ENCODE data around the gene HLA-DQA1. TPM values are rescaled to one million over a fixed set of nuclear protein-coding genes. Genes with fewer than 3 reads are reported as not detected.
"Not testable (repeated sequence)": the region's sequence is repeated elsewhere in the genome, so short reads cannot be mapped to it uniquely, and the experiment has no call there.

The HLA-DQA1 gene
- total RNA-seq, 1 donor from 2014 or later, result not detected

DNA sequence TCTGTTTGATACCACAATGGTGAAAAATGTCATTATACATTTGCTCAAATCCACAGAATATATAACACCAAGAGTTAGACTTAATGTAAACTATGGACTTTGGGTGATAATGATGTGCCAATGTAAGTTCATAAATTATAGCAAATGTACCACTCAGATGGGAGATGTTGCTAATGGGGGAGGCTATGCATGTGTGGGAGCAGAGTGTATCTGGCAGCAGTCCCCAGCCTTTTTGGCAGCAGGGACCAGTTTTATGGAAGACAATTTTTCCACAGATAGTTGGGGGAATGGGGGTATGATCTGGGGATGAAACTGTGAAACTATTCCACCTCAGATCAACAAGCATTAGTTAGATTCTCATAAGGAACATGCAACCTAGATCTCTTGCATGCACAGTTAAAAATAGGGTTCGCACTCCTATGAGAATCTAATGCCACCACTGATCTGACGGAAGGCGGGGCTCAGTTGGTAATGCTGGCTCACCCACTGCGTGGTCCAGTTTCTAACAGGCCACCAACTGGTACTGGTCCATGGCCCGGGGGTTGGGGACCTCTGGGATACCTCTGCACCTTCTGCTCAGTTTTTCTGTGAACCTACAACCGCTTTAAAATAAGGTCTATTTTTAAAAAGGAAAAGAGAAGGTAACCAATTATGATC lies 8.0 kb downstream of the HLA-DQA1 start:
- DNase-seq (ENCODE audit: low spot score, unreplicated experiment), result no peak
- Mint-ChIP-seq H3K9me3 (ENCODE audit: low read depth) (peaks cover 3% of the 10 kb centered on the region), H3K27me3 (peaks cover 4% of the 10 kb centered on the region), H3K4me3 (ENCODE audit: low read depth) (no peak overlapping the region), H3K36me3 (ENCODE audit: insufficient read depth) (no peaks in the 10 kb centered on the region), H3K4me1 (ENCODE audit: low read depth) (no peaks in the 10 kb centered on the region), H3K27ac (no peak overlapping the region)
- TF ChIP-seq, protein P1, sequence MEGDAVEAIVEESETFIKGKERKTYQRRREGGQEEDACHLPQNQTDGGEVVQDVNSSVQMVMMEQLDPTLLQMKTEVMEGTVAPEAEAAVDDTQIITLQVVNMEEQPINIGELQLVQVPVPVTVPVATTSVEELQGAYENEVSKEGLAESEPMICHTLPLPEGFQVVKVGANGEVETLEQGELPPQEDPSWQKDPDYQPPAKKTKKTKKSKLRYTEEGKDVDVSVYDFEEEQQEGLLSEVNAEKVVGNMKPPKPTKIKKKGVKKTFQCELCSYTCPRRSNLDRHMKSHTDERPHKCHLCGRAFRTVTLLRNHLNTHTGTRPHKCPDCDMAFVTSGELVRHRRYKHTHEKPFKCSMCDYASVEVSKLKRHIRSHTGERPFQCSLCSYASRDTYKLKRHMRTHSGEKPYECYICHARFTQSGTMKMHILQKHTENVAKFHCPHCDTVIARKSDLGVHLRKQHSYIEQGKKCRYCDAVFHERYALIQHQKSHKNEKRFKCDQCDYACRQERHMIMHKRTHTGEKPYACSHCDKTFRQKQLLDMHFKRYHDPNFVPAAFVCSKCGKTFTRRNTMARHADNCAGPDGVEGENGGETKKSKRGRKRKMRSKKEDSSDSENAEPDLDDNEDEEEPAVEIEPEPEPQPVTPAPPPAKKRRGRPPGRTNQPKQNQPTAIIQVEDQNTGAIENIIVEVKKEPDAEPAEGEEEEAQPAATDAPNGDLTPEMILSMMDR (IDR thresholded peaks at IDR 0.05; ENCODE audit: unreplicated experiment), result no peak

DNA sequence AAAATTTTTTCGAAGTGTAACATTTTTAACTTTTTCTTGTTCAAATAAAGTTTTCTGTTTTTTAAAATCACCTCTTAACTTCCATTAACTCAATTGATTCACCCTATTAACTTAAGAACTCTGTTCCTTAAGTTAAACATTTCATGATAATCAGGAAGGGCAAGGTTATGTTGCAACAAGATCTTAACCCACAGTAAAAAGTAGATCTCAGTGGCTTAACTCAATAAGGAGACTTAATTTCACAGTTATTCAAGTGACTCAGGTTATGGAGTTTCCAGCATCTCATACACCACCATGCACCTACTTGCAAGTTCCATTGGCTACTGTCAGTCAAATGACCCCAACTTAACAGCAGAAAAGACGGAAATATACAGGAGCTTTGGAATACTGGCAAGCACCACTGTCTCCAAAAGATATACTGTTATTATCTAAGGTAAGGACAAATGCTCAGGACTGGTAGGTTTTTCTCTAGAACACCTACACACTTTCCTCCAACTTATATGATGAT lies 18.1 kb downstream of the HLA-DQA1 start:
- Mint-ChIP-seq H3K27me3 (peaks cover 4% of the 10 kb centered on the region), H3K36me3 (ENCODE audit: insufficient read depth) (peaks cover 2% of the 10 kb centered on the region), H3K4me3 (ENCODE audit: low read depth) (no peak overlapping the region), H3K27ac (no peak overlapping the region), H3K4me1 (ENCODE audit: low read depth) (no peaks in the 10 kb centered on the region), H3K9me3 (ENCODE audit: low read depth) (peaks cover 12% of the 10 kb centered on the region)
- no peak for DNase-seq (ENCODE audit: low spot score, unreplicated experiment)
- TF ChIP-seq, protein P1 (IDR thresholded peaks at IDR 0.05; ENCODE audit: unreplicated experiment), result no peak

DNA sequence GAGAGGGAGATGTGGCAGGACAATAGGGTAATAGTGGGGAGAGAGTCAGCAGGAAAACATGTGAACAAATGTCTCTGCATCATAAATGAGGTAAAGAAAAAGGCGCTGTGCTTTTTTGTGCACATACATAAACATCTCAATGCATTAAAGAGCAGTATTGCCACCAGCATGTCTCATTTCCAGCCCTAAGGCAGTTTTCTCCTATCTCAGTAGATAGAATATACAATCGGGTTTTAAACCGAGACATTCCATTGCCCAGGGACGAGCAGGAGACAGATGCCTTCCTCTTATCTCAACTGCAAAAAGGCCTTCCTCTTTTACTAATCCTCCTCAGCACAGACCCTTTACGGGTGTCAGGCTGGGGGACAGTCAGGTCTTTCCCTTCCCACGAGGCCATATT lies 20.1 kb downstream of the HLA-DQA1 start:
- not testable (repeated sequence) for H3K36me3 Mint-ChIP-seq (ENCODE audit: insufficient read depth); H3K4me3 Mint-ChIP-seq (ENCODE audit: low read depth); H3K27me3 Mint-ChIP-seq; DNase-seq (ENCODE audit: low spot score, unreplicated experiment); H3K9me3 Mint-ChIP-seq (ENCODE audit: low read depth); H3K27ac Mint-ChIP-seq; H3K4me1 Mint-ChIP-seq (ENCODE audit: low read depth)

DNA sequence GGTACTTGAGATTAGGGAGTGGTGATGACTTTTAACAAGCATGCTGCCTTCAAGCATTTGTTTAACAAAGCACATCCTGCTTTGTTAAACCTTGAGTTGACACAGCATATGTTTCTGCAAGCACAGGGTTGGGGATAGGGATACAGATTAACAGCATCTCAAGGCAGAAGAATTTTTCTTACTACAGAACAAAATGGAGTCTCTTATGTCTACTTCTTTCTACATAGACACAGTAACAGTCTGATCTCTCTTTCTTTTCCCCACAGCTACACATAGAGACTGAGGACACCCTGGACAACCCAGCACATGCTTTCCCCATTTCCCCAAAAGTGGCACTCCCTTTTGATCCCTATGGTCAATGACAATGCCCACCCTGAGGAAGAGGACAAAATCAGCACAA lies 20.6 kb downstream of the HLA-DQA1 start:
- not testable (repeated sequence) for H3K4me1 Mint-ChIP-seq (ENCODE audit: low read depth); H3K9me3 Mint-ChIP-seq (ENCODE audit: low read depth); H3K4me3 Mint-ChIP-seq (ENCODE audit: low read depth); H3K27me3 Mint-ChIP-seq; H3K27ac Mint-ChIP-seq; H3K36me3 Mint-ChIP-seq (ENCODE audit: insufficient read depth); DNase-seq (ENCODE audit: low spot score, unreplicated experiment)

DNA sequence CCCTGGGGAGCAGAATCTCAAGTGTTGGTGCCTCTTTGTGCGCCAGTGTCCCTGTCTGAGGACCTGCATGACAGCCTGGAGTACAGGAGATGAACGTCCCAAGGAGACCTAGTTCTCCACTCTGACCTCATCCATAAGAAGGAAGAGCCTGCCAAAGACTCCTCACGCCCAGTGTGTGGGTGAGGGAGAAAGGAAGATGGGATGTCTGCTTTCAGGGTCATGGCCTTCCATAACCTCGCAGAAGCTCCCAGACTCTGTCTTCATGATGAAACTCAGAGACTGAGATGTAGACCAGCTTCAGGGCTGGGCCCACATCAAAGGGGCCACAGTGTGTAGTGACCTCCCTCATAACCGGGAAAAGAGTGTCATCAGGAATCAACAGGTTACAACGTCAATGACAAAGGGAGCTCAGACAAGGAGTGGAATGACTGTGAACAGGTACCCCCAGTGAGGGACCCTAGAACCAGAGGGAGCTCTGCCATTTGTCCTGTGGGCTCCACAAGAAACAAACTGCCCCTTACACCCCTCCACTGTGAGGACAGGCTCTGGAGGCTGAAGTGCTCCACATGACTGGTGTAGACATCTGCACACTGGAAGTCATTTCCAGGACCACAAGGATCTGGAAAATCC lies 21.2 kb downstream of the HLA-DQA1 start:
- Mint-ChIP-seq H3K4me1 (ENCODE audit: low read depth) (peaks cover 3% of the 10 kb centered on the region), H3K9me3 (ENCODE audit: low read depth) (peaks cover 10% of the 10 kb centered on the region), H3K36me3 (ENCODE audit: insufficient read depth) (peaks cover 2% of the 10 kb centered on the region), H3K4me3 (ENCODE audit: low read depth) (no peak overlapping the region), H3K27ac (no peak overlapping the region), H3K27me3 (peaks cover 13% of the 10 kb centered on the region)
- TF ChIP-seq, protein P1 (IDR thresholded peaks at IDR 0.05; ENCODE audit: unreplicated experiment), result no peak
- no peak for DNase-seq (ENCODE audit: low spot score, unreplicated experiment)

DNA sequence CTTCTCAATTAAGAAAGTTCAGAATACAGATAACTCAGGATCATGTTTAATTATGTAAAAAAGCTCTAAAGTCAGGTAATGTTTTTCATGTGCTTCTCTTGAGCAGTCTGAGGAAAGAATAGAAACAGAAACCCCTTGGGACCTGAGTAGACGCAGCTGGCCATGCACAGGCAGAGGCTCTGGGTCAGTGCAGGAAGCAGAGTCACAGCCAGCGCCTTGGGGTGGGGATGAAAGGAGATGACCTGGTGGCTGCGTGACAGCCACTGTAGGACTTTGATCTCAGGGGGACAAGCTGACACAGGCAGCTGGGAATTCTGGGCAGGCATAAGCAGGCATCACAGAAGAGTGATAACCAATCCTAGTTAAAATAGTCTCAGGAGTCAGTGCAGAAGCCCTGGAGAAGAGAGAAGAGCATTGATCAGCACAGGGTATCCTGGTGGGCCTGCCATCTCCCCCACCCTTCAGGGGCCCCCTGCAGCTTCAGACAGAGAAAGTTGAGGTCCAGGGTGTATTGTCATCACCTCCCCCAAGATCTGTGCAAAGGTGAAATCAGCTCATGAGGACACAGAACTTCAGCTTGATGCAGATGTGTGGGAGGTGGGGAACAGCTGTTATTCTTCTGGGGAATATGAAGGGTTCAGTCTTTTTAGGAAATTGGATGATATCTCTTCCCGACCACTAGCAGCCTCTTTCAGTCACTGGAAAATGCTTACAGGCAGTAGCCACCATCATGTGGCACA lies 22.8 kb downstream of the HLA-DQA1 start:
- peaks cover 10% of the 10 kb centered on the region for H3K9me3 Mint-ChIP-seq (ENCODE audit: low read depth)
- no peak for DNase-seq (ENCODE audit: low spot score, unreplicated experiment)
- peaks cover 2% of the 10 kb centered on the region for H3K36me3 Mint-ChIP-seq (ENCODE audit: insufficient read depth)
- H3K27me3 Mint-ChIP-seq, result peaks cover 25% of the 10 kb centered on the region
- peaks cover 6% of the 10 kb centered on the region for H3K4me1 Mint-ChIP-seq (ENCODE audit: low read depth)
- no peak overlapping the region for H3K27ac Mint-ChIP-seq
- TF ChIP-seq, protein P1 (IDR thresholded peaks at IDR 0.05; ENCODE audit: unreplicated experiment), result no peak
- no peak overlapping the region for H3K4me3 Mint-ChIP-seq (ENCODE audit: low read depth)

Data from progenitor cell of endocrine pancreas (in vitro differentiated cells).